Stimulated activated CD8-positive, alpha-beta memory T cell treated with anti-CD3 and anti-CD28 coated beads, Interleukin-12 subunit alpha, Interleukin-12 subunit beta, amount 100 ng/mL, for 4 hours (primary cell): ENCODE measurements around the gene RPS8.
A peak's percentile ranks its signal among the peaks of the same experiment; 100 is the strongest.
"Not testable (repeated sequence)": the region's sequence is repeated elsewhere in the genome, so short reads cannot be mapped to it uniquely, and the experiment has no call there.

Experiments used
- DNase-seq: peaks from one replicate; pipeline ENCODE4 v3.0.0-alpha.2; 2020; ENCODE audit warnings: low read depth

Gene RPS8

GRCh38 chr1:44775078-44775929, at the start of gene RPS8:
Gene RPS8 (plus strand): TSS chr1:44775540. CDS start chr1:44775597, 57 bp downstream.
- peak; percentile 79 for DNase-seq

- peak; percentile 80 for DNase-seq
Measured at GRCh38 chr1:44730741-44731512, 44.4 kb upstream of the RPS8 start, which contains the start of gene RNU5D-1. Gene RNU5D-1 (minus strand): TSS chr1:44731170.

GRCh38 chr1:44733365-44733764, 42.0 kb upstream of the RPS8 start:
- no peak for DNase-seq

GRCh38 chr1:44733784-44734183, 41.6 kb upstream of the RPS8 start:
- DNase-seq, result no peak

DNA sequence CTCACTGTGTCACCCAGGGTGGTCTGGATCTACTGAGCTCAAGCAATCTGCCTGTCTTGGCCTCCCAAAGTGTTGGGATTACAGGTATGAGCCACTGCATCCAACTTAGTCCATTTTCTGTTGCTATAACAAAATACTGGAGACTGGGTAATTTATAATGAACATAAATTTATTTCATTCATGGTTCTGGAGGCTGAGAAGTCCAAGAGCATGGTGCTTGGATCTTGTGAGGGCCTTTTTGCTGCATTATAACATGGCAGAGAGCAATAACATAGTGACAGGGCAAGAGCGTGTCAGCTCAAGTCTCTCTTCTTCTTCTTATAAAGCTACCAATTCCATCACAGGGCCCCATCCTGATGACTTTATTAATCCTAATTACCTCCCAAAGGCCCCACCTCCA, 39.3 kb upstream of the RPS8 start:
- DNase-seq, result no peak

DNA sequence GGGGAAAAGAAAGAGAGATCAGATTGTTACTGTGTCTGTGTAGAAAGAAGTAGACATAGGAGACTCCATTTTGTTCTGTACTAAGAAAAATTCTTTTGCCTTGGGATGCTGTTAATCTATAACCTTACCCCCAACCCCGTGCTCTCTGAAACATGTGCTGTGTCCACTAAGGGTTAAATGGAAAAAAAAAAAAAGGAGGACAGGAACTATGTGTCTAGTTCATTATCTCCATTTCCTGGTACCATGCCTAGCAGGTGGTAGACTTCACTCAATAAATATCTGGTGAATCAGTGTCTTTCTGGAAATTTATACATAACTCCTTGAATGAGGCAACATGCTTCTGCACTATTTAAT, 36.4 kb upstream of the RPS8 start:
- DNase-seq, result not testable (repeated sequence)

GRCh38 chr1:44739307-44740178, 35.8 kb upstream of the RPS8 start, which contains the start of gene KIF2C:
Gene KIF2C (plus strand): TSS chr1:44739837. CDS start chr1:44739933, 96 bp downstream.
- DNase-seq, result peak; percentile 93

GRCh38 chr1:44740179-44740617, 35.1 kb upstream of the RPS8 start:
- no peak for DNase-seq

GRCh38 chr1:44743211-44743610, 32.1 kb upstream of the RPS8 start:
- DNase-seq, result no peak

GRCh38 chr1:44747878-44748277, 27.5 kb upstream of the RPS8 start:
- DNase-seq, result no peak

- no peak for DNase-seq
Measured at GRCh38 chr1:44757420-44757819, 17.9 kb upstream of the RPS8 start.

GRCh38 chr1:44759077-44759476, 16.3 kb upstream of the RPS8 start:
- no peak for DNase-seq

- no peak for DNase-seq
Measured at GRCh38 chr1:44760876-44761275, 14.5 kb upstream of the RPS8 start.

DNA sequence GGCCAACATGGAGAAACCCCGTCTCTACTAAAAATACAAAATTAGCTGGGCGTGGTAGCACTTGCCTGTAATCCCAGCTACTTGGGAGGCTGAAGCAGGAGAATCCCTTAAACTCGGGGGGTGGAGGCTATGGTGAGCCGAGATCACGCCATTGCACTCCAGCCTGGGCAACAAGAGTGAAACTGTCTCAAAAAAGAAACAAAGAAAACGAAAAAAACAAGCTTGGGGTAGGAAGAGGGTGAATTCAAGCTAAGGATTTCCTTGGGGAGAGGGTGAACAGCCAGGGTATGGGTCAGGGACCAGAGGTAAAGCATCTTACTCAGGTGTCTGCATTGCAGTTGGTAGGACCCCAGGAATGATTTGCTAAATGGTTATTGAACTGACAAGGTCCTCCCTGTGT, 8.9 kb upstream of the RPS8 start:
- not testable (repeated sequence) for DNase-seq

DNA sequence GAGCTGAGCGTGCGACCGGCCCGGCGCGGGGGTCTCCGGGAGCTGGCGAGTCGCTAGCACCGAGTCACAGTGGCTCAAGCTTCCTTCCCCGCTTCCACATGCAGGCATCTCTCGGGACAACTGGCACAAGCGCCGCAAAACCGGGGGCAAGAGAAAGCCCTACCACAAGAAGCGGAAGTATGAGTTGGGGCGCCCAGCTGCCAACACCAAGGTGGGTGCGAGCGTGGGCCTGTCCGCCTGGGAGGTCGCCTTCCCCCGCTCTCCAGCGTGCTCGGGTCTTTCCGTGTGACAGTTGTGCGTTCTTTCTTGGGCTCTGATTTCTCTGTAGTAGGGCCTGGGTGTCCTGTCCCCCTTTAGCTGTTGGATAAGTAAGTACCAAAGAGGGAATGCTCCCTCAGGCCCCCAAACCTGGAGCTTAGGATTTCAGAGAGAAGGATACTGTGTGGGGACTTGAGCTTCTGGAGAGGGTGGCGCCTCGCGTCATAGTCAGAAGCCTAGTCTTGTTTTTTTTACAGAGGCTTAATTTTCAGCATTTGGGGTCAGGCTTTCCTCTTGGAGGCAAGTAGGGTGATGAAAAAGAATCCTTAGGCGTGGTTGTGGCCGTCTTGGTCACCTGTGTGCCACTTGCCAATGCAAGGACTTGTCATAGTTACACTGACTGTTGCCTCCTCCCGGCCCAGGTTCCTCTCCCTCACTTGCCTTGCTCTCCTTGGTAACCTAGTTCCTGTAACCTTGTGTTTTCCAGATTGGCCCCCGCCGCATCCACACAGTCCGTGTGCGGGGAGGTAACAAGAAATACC, 790 bp downstream of the RPS8 start:
- peak; percentile 49 for DNase-seq

DNA sequence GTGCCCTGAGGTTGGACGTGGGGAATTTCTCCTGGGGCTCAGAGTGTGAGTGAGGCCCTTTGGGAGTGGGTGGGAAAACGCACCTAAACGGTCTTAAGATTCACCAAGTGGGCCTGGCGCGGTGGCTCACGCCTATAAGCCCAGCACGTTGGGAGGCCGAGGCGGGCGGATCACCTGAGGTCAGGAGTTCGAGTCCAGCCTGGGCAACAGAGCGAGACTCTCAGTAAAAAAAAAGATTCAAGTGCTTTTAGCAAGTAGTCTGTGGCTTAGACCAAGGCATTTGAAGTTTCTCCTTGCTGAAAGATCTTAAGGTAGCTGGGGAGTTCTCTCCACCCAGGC, 1.4 kb downstream of the RPS8 start:
- no peak for DNase-seq

DNA sequence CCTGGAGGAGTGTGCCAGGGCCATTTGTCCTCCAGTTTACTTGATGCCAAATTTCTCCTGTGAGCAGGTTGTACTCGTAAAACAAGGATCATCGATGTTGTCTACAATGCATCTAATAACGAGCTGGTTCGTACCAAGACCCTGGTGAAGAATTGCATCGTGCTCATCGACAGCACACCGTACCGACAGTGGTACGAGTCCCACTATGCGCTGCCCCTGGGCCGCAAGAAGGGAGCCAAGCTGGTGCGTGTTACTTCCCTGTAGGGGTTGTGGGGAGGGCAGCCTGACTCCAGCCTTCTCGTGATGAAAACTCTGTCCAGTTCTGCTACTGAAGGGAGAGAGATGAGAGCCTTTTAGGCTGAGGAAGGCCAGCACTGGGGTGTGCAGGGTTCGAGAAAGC, 2.2 kb downstream of the RPS8 start:
- DNase-seq, result no peak

DNA sequence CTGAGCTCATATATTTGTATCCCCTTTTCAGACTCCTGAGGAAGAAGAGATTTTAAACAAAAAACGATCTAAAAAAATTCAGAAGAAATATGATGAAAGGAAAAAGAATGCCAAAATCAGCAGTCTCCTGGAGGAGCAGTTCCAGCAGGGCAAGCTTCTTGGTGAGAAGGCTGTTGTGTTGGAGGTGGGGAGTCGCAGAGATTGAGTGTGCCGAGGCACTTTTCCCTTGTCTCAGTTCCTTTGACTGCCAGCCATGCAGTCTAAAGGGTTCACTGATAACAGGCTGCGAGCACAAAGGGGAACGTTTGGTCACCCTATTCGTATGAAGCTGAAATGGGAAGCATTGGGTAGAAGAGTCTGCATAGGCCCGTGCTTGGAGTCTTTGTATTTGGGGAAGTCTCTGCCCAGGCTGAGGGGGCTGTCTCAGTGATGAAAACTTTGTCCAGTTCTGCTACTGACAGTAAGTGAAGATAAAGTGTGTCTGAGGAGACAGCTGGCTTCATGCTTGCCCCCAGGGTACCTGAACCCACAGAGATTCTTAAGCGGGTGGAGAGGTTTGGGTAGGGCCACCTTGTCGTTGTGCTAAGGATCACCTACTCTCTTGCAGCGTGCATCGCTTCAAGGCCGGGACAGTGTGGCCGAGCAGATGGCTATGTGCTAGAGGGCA, 2.8 kb downstream of the RPS8 start:
- DNase-seq, result no peak

- no peak for DNase-seq
Measured at GRCh38 chr1:44778705-44779576, 3.6 kb downstream of the RPS8 start.
